Measurements from ENCODE around the gene PTPN5.

Gene PTPN5

GRCh38 chr11:18748766-18749365 is 42.7 kb downstream of the PTPN5 start:
- Histone ChIP-seq H3K27ac (no peak overlapping the region), H3K9me3 (no peaks in the 10 kb centered on the region), H3K4me3 (no peak overlapping the region), H3K36me3 (no peaks in the 10 kb centered on the region), H3K9ac (no peak overlapping the region), H3K4me2 (no peak overlapping the region), H4K20me1 (no peaks in the 10 kb centered on the region), H3K27me3 (no peaks in the 10 kb centered on the region), H3K4me1 (peaks cover 9% of the 10 kb centered on the region)
- no peak for TF ChIP-seq Cebpa-rat (IDR thresholded peaks at IDR 0.05)

- Histone ChIP-seq H3K27ac (no peak overlapping the region), H3K36me3 (no peaks in the 10 kb centered on the region), H3K4me2 (no peak overlapping the region), H3K4me3 (no peak overlapping the region), H3K27me3 (no peaks in the 10 kb centered on the region), H3K9me3 (no peaks in the 10 kb centered on the region), H4K20me1 (no peaks in the 10 kb centered on the region), H3K4me1 (no peaks in the 10 kb centered on the region), H3K9ac (no peak overlapping the region)
- TF ChIP-seq Cebpa-rat (IDR thresholded peaks at IDR 0.05): no peak
Observed at GRCh38 chr11:18745251-18745650, 46.3 kb downstream of the PTPN5 start.

GRCh38 chr11:18743900-18744514 is 47.6 kb downstream of the PTPN5 start:
- Histone ChIP-seq H4K20me1 (no peaks in the 10 kb centered on the region), H3K4me2 (no peak overlapping the region), H3K4me1 (no peaks in the 10 kb centered on the region), H3K9me3 (no peaks in the 10 kb centered on the region), H3K4me3 (no peak overlapping the region), H3K9ac (no peak overlapping the region), H3K36me3 (no peaks in the 10 kb centered on the region), H3K27me3 (no peaks in the 10 kb centered on the region), H3K27ac (no peak overlapping the region)
- TF ChIP-seq Cebpa-rat (IDR thresholded peaks at IDR 0.05): no peak

- Histone ChIP-seq H3K9me3 (no peaks in the 10 kb centered on the region), H3K4me2 (no peak overlapping the region), H3K9ac (no peak overlapping the region), H4K20me1 (no peaks in the 10 kb centered on the region), H3K4me1 (no peaks in the 10 kb centered on the region), H3K4me3 (no peak overlapping the region), H3K27ac (no peak overlapping the region), H3K36me3 (no peaks in the 10 kb centered on the region), H3K27me3 (no peaks in the 10 kb centered on the region)
- TF ChIP-seq Cebpa-rat (IDR thresholded peaks at IDR 0.05): no peak
Observed at GRCh38 chr11:18743365-18743764, 48.2 kb downstream of the PTPN5 start.

GRCh38 chr11:18741783-18742182 is 49.8 kb downstream of the PTPN5 start:
- no peak overlapping the region for H3K9ac ChIP-seq
- H3K4me1 ChIP-seq: no peaks in the 10 kb centered on the region
- no peaks in the 10 kb centered on the region for H3K9me3 ChIP-seq
- H3K27me3 ChIP-seq: no peaks in the 10 kb centered on the region
- no peaks in the 10 kb centered on the region for H3K36me3 ChIP-seq
- H3K27ac ChIP-seq: no peak overlapping the region
- H3K4me3 ChIP-seq: no peak overlapping the region
- H4K20me1 ChIP-seq: no peaks in the 10 kb centered on the region
- no peak for TF ChIP-seq Cebpa-rat (IDR thresholded peaks at IDR 0.05)
- no peak overlapping the region for H3K4me2 ChIP-seq

GRCh38 chr11:18739685-18740084 is 51.9 kb downstream of the PTPN5 start:
- H3K27ac ChIP-seq: no peak overlapping the region
- H3K27me3 ChIP-seq: no peaks in the 10 kb centered on the region

GRCh38 chr11:18737642-18738041 is 54.0 kb downstream of the PTPN5 start:
- Histone ChIP-seq H3K9ac (no peak overlapping the region), H4K20me1 (no peaks in the 10 kb centered on the region), H3K4me2 (no peak overlapping the region), H3K4me1 (no peaks in the 10 kb centered on the region), H3K9me3 (no peaks in the 10 kb centered on the region), H3K36me3 (no peaks in the 10 kb centered on the region), H3K27ac (no peak overlapping the region), H3K27me3 (no peaks in the 10 kb centered on the region), H3K4me3 (no peak overlapping the region)
- no peak for TF ChIP-seq Cebpa-rat (IDR thresholded peaks at IDR 0.05)

More at GRCh38 chr11:18739685-18740084, 51.9 kb downstream of the PTPN5 start:
- H3K9me3 ChIP-seq: no peaks in the 10 kb centered on the region
- no peak overlapping the region for H3K9ac ChIP-seq
- H3K4me2 ChIP-seq: no peak overlapping the region
- H3K4me3 ChIP-seq: no peak overlapping the region
- no peaks in the 10 kb centered on the region for H3K4me1 ChIP-seq
- H4K20me1 ChIP-seq: no peaks in the 10 kb centered on the region
- H3K36me3 ChIP-seq: no peaks in the 10 kb centered on the region
- no peak for TF ChIP-seq Cebpa-rat (IDR thresholded peaks at IDR 0.05)

GRCh38 chr11:18736590-18737148 is 54.9 kb downstream of the PTPN5 start:
- Histone ChIP-seq H3K36me3 (no peaks in the 10 kb centered on the region), H4K20me1 (no peaks in the 10 kb centered on the region), H3K27ac (no peak overlapping the region), H3K27me3 (no peaks in the 10 kb centered on the region), H3K4me2 (no peak overlapping the region), H3K4me3 (no peak overlapping the region), H3K9ac (no peak overlapping the region), H3K9me3 (no peaks in the 10 kb centered on the region), H3K4me1 (peaks cover 2% of the 10 kb centered on the region; the same call in 1 of the 2 replicates)
- TF ChIP-seq Cebpa-rat (IDR thresholded peaks at IDR 0.05): no peak

GRCh38 chr11:18733202-18733601 is 58.4 kb downstream of the PTPN5 start:
- Histone ChIP-seq H3K9ac (no peak overlapping the region), H3K4me1 (peaks cover 7% of the 10 kb centered on the region; the same call in 1 of the 2 replicates), H3K4me3 (no peak overlapping the region), H3K9me3 (no peaks in the 10 kb centered on the region), H3K27me3 (no peaks in the 10 kb centered on the region), H3K27ac (no peak overlapping the region), H3K36me3 (no peaks in the 10 kb centered on the region), H3K4me2 (no peak overlapping the region), H4K20me1 (no peaks in the 10 kb centered on the region)
- no peak for TF ChIP-seq Cebpa-rat (IDR thresholded peaks at IDR 0.05)

- H3K27ac ChIP-seq: no peak overlapping the region
- no peak overlapping the region for H3K4me3 ChIP-seq
- no peaks in the 10 kb centered on the region for H3K27me3 ChIP-seq
- H3K4me2 ChIP-seq: no peak overlapping the region
- TF ChIP-seq Cebpa-rat (IDR thresholded peaks at IDR 0.05): no peak
- H3K9me3 ChIP-seq: no peaks in the 10 kb centered on the region
- no peaks in the 10 kb centered on the region for H4K20me1 ChIP-seq
- no peak overlapping the region for H3K9ac ChIP-seq
- peaks cover 15% of the 10 kb centered on the region for H3K4me1 ChIP-seq
- no peaks in the 10 kb centered on the region for H3K36me3 ChIP-seq
Observed at GRCh38 chr11:18731949-18732821, 59.4 kb downstream of the PTPN5 start.
